ENCODE measurements around the gene MTMR11. TPM values are rescaled to one million over a fixed set of nuclear protein-coding genes. Genes with fewer than 3 reads are reported as not detected.

MTMR11 gene
- total RNA-seq, 1 experiment from 2014 or later: 10.5 TPM

DNA sequence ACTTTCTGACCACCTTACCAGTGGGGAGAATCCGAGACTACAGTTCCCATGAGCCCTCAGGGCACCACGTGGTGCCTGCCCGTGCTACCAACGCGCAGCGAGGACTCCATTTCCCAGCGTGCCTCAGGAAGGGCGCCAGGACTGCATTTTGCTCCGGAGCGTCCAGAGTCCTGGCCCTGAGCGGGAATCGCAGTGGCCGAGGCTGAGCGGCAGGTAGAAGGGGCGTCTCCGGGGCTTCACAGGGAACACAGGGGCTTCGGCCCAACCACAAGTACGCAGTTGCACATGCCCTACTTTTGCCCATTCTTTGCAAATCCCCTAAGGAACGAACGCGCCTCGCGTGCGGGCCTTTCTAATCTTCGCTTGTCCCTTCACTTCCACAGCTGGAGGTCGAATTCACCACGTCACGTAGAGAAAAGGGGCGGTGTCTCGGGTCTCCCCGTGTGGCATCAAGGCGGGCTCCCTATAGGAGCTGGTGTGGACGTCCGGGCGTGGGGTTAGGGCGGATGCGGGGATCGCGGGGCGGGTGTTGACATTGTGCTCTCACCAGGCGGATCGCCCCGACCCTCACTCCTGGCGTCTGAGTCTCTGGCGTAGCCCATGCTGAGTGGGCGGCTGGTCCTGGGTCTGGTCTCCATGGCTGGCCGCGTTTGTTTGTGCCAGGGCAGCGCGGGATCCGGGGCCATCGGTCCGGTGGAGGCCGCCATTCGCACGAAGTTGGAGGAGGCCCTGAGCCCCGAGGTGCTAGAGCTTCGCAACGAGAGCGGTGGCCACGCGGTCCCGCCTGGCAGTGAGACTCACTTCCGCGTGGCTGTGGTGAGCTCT, 37.0 kb downstream of the MTMR11 start, which contains the start of gene BOLA1:
Gene BOLA1 (plus strand): TSS at position 109 of the 825 bp plus-strand sequence. CDS start 492 bp downstream, at position 601.
- TF ChIP-seq POLR2AphosphoS5 (IDR thresholded peaks at IDR 0.05; ENCODE audit: low read depth, low read length) (peak; percentile 91), ZFX (IDR thresholded peaks at IDR 0.05) (peak; percentile 72), CEBPB (IDR thresholded peaks at IDR 0.05; ENCODE audit: low read depth) (no peak), ELF1 (IDR thresholded peaks at IDR 0.05; ENCODE audit: borderline replicate concordance, low read depth) (no peak; the same call in 1 of the 2 replicates), SP1 (IDR thresholded peaks at IDR 0.05; ENCODE audit: low read depth) (peak; percentile 63), YY1 (IDR thresholded peaks at IDR 0.05; ENCODE audit: extremely low read depth, insufficient replicate concordance, low read depth, low read length) (peak; percentile 90), RAD21 (IDR thresholded peaks at IDR 0.05; ENCODE audit: low read depth) (no peak), CBX3 (IDR thresholded peaks at IDR 0.05; ENCODE audit: low read depth) (peak; percentile 90; the same call in 1 of the 2 replicates), POLR2A (IDR thresholded peaks at IDR 0.05; ENCODE audit: borderline replicate concordance, extremely low read depth, insufficient read depth, insufficient read length) (peak; percentile 68), JUND (IDR thresholded peaks at IDR 0.05) (no peak)
- TF ChIP-seq, protein P1, sequence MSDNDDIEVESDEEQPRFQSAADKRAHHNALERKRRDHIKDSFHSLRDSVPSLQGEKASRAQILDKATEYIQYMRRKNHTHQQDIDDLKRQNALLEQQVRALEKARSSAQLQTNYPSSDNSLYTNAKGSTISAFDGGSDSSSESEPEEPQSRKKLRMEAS (IDR thresholded peaks at IDR 0.05): peak; percentile 92
- TF ChIP-seq, protein P2, sequence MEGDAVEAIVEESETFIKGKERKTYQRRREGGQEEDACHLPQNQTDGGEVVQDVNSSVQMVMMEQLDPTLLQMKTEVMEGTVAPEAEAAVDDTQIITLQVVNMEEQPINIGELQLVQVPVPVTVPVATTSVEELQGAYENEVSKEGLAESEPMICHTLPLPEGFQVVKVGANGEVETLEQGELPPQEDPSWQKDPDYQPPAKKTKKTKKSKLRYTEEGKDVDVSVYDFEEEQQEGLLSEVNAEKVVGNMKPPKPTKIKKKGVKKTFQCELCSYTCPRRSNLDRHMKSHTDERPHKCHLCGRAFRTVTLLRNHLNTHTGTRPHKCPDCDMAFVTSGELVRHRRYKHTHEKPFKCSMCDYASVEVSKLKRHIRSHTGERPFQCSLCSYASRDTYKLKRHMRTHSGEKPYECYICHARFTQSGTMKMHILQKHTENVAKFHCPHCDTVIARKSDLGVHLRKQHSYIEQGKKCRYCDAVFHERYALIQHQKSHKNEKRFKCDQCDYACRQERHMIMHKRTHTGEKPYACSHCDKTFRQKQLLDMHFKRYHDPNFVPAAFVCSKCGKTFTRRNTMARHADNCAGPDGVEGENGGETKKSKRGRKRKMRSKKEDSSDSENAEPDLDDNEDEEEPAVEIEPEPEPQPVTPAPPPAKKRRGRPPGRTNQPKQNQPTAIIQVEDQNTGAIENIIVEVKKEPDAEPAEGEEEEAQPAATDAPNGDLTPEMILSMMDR (IDR thresholded peaks at IDR 0.05 in 2 of 3, conservative IDR thresholded peaks at IDR 0.05 in 1 of 3; ENCODE audit: borderline replicate concordance in 1 of 3, insufficient read depth in 1 of 3, low read depth in 2 of 3, low read length in 2 of 3): no peak
- H3K27me3 ChIP-seq (ENCODE audit: insufficient read depth, low read length): no peaks in the 10 kb centered on the region
- ChIA-PET CTCF (interaction anchor here (1.3 kb wide), 1 partner anchor 11 kb away, joined by 3 read pairs; no protein-coding TSS in a partner anchor), RAD21 (ENCODE audit: low non-redundant PET in 1 of 2, low total read pairs in 2 of 2, uncharacterized antibody in 2 of 2, unreplicated experiment in 2 of 2) (no interaction called here), POLR2A (interaction anchor here (1.0 to 1.3 kb wide), 2 partner anchors 12 to 29 kb away, joined by 3 to 8 read pairs; a partner anchor contains a TSS)
- no peaks in the 10 kb centered on the region for H3K9me3 ChIP-seq (ENCODE audit: control insufficient read depth in 1 of 2, insufficient read depth in 1 of 2, low read depth in 1 of 2, low read length in 2 of 2)
- H4K20me1 ChIP-seq (ENCODE audit: insufficient read depth): no peaks in the 10 kb centered on the region
- peak within 1 kb of the TSS; percentile 59 to 73 for H3K4me3 ChIP-seq (replicated peaks in 1 of 2; ENCODE audit: low read depth in 1 of 2, low read length in 2 of 2)
- peak; percentile 86 for DNase-seq (ENCODE audit: low read depth, low spot score)
- H3K9me2 ChIP-seq (ENCODE audit: insufficient read depth): no peaks in the 10 kb centered on the region
- BruUV-seq (replicated peaks): TSS peak; percentile 83
- H3K27ac ChIP-seq (ENCODE audit: low read depth, low read length): peak within 1 kb of the TSS; percentile 70
- H3K4me1 ChIP-seq (ENCODE audit: control insufficient read depth in 1 of 2, insufficient read depth in 2 of 2, low read length in 2 of 2): peaks cover 0 to 14% of the 10 kb centered on the region in 2 experiments; a peak in 2 of 4 replicates
- peaks cover 8% of the 10 kb centered on the region for H3K79me2 ChIP-seq (ENCODE audit: insufficient read depth, low read length)
- peak within 1 kb of the TSS; percentile 80 for H3K9ac ChIP-seq (ENCODE audit: low read length)
- no peaks in the 10 kb centered on the region; a peak in 1 of 4 replicates for H3K36me3 ChIP-seq (ENCODE audit: control insufficient read depth in 1 of 2, insufficient read depth in 2 of 2, low read length in 2 of 2)
- intact Hi-C loops (cut with micrococcal nuclease): no loop called here
- peak within 1 kb of the TSS; percentile 55 for H2AFZ ChIP-seq (ENCODE audit: low read depth, low read length, poor library complexity, severe bottlenecking)
- ATAC-seq: peak; percentile 97
- H3K4me2 ChIP-seq (ENCODE audit: low read length): peak within 1 kb of the TSS; percentile 93

All from HCT116 (cell line).